ENCODE measurements around the gene ANXA11.

- TF ChIP-seq EP300 (IDR thresholded peaks at IDR 0.05), result no peak
- TF ChIP-seq, protein P1, sequence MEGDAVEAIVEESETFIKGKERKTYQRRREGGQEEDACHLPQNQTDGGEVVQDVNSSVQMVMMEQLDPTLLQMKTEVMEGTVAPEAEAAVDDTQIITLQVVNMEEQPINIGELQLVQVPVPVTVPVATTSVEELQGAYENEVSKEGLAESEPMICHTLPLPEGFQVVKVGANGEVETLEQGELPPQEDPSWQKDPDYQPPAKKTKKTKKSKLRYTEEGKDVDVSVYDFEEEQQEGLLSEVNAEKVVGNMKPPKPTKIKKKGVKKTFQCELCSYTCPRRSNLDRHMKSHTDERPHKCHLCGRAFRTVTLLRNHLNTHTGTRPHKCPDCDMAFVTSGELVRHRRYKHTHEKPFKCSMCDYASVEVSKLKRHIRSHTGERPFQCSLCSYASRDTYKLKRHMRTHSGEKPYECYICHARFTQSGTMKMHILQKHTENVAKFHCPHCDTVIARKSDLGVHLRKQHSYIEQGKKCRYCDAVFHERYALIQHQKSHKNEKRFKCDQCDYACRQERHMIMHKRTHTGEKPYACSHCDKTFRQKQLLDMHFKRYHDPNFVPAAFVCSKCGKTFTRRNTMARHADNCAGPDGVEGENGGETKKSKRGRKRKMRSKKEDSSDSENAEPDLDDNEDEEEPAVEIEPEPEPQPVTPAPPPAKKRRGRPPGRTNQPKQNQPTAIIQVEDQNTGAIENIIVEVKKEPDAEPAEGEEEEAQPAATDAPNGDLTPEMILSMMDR (IDR thresholded peaks at IDR 0.05), result no peak
Observed at GRCh38 chr10:80176526-80176925, 28.8 kb downstream of the ANXA11 start.

Data from upper lobe of left lung (tissue), 4 donors.